DMS53 (cell line): ENCODE results near the gene PRDX5.

Experiments used
- DNase-seq: peaks from one replicate; lab custom pipeline; 2025; lab: John Stamatoyannopoulos, UW

PRDX5 gene

GRCh38 chr11:64290352-64291261, 27.3 kb upstream of the PRDX5 start:
- DNase-seq = no peak

- no peak for DNase-seq
Measured at GRCh38 chr11:64291262-64291751, 26.6 kb upstream of the PRDX5 start, which contains the start of gene KCNK4. TSS of gene KCNK4 (plus strand) at chr11:64291302. CDS start at chr11:64293019, 1,717 bp downstream.

- DNase-seq = no peak
Measured at GRCh38 chr11:64291752-64292459, 26.0 kb upstream of the PRDX5 start.

- no peak for DNase-seq
Measured at GRCh38 chr11:64292460-64293254, 25.3 kb upstream of the PRDX5 start.

DNA sequence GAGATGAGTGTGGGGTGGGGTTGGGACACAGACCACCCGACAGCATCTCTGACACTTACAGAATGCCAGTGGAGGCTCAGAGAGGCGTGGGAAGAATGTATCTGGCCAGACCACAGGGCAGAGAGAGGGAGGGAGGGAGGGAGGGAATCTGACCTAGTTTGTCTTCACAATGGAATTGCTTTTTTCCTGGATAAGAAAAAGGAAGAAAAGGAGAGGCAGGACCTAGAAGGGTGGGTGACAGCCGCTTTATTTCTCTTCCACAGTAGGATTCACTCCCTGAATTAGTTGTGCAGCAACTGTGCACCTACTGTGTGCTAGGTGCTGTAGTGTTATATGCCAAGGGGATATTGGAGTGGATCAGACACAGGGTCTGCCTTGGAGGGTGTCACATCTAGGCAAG, 23.1 kb upstream of the PRDX5 start:
- DNase-seq = no peak

DNA sequence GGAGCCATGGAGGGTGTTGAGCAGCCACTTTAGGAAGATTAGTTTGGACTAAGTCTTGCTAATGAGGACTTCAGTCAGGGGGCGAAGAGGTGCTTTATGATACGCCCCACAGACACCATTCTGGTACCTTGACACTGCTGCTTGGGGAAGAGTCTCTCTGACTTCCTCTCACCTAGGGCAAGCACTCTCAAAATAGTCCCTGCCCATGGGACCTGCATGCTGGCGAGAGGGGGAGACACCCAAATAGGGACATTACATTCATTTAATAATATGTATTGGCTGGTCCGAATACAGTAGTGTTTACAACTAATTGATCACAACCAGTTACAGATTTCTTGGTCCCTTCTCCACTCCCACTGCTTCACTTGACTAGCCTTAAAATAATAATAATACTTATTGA, 22.2 kb upstream of the PRDX5 start:
- DNase-seq = no peak

GRCh38 chr11:64296236-64296635, 21.7 kb upstream of the PRDX5 start:
- no peak for DNase-seq

GRCh38 chr11:64296830-64297698, 20.9 kb upstream of the PRDX5 start:
- no peak for DNase-seq

- DNase-seq = no peak
Measured at GRCh38 chr11:64297699-64298358, 20.1 kb upstream of the PRDX5 start.

DNA sequence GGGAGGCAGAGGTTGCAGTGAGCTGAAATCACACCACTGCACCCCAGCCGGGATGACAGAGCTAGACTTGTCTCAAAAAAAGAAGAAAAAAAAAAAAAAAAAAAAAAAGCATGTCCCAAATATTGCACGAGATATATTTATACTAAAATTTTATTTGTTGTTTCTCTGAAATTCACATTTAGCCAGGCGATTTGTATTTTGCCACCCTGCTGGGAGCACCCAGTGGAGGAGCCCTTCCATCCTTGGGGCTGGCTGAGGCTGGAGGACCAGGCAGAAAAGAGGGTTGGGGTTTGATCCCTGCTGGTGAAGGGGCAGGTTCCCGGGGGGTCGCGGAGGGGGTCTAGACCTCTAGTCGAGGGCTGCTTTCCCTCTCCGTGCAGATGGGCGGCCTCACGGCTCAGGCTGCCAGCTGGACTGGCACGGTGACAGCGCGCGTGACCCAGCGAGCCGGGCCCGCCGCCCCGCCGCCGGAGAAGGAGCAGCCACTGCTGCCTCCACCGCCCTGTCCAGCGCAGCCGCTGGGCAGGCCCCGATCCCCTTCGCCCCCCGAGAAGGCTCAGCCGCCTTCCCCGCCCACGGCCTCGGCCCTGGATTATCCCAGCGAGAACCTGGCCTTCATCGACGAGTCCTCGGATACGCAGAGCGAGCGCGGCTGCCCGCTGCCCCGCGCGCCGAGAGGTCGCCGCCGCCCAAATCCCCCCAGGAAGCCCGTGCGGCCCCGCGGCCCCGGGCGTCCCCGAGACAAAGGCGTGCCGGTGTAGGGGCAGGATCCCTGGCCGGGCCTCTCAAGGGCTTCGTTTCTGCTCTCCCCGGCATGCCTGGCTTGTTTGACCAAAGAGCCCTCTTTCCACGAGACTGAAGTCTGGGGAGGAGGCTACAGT, 18.7 kb upstream of the PRDX5 start:
- DNase-seq = peak; percentile 54

GRCh38 chr11:64299847-64300648, 17.9 kb upstream of the PRDX5 start, which contains the start of gene CATSPERZ:
TSS of gene CATSPERZ (plus strand) at chr11:64300358. CDS start at chr11:64300411, 53 bp downstream.
- peak; percentile 49 for DNase-seq

- no peak for DNase-seq
Measured at GRCh38 chr11:64303109-64304031, 14.6 kb upstream of the PRDX5 start.

- DNase-seq = no peak
Measured at GRCh38 chr11:64304032-64304315, 13.9 kb upstream of the PRDX5 start.

DNA sequence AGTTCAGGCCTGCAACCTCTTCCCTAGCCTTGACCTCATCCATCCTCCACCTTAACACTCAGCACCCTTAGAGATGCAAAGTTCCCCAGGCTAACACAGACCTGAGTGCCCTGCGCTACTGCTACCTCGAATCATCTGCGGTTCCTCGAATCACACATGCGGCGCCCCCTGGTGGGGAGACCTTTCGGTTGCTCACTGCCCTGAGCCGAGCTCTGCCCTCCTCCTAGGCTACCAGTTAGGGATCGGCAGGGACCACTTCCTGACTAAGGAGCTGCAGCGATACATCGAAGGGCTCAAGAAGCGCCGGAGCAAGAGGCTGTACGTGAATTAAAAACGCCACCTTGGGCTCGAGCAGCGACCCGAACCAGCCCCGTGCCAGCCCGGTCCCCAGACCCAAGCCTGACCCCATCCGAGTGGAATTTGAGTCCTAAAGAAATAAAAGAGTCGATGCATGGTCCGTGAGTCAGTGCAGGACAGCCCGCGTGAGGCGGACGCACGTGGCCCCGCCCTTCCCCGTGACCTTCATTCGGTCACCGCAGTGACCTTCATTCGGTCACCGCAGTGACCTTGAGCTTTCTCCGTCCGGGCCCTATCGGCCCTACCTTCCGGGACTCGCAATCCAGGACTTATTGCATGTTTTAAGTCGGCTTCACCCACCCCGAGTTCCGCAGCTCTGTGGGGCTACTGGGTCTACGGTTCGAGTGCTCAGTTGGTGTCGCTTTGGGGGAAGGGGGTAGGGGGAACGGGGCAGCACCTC, 13.4 kb upstream of the PRDX5 start:
- DNase-seq = peak; percentile 97

GRCh38 chr11:64305075-64305690, 12.7 kb upstream of the PRDX5 start, which contains the start of gene ESRRA:
TSS of gene ESRRA (plus strand) at chr11:64305524. CDS start at chr11:64307180, 1,656 bp downstream.
- DNase-seq = peak; percentile 100
